Esophagus squamous epithelium (tissue), 4 donors: Measurements from ENCODE around the gene PARVA.

Source experiments
- CTCF ChIP-seq, 6 experiments: fragments of 450-650 bp in 4 of 6; fragments of 200-600 bp in 2 of 6; sonication (generic) in 2 of 6; IDR thresholded peaks; one replicate each; pipeline ENCODE4 v1.5.1; 2016 to 2019; ENCODE audit warnings: antibody characterized with exemption in 6 of 6, mild to moderate bottlenecking in 4 of 6, moderate library complexity in 4 of 6
- POLR2A ChIP-seq, 4 donors: fragments of 450-650 bp; IDR thresholded peaks; one replicate each; pipeline ENCODE4 v1.6.1; 2017; ENCODE audit warnings: antibody characterized with exemption in 4 of 4, mild to moderate bottlenecking in 4 of 4, moderate library complexity in 3 of 4

GRCh38 chr11:12559011-12559410 lies 181.6 kb downstream of the PARVA start:
- TF ChIP-seq POLR2A (IDR thresholded peaks at IDR 0.05): no peak
- no peak for TF ChIP-seq CTCF (IDR thresholded peaks at IDR 0.05)
